Measurements from ENCODE around the gene IREB2.
"Not testable (repeated sequence)": the region's sequence is repeated elsewhere in the genome, so short reads cannot be mapped to it uniquely, and the experiment has no call there.

IREB2 gene, protein sequence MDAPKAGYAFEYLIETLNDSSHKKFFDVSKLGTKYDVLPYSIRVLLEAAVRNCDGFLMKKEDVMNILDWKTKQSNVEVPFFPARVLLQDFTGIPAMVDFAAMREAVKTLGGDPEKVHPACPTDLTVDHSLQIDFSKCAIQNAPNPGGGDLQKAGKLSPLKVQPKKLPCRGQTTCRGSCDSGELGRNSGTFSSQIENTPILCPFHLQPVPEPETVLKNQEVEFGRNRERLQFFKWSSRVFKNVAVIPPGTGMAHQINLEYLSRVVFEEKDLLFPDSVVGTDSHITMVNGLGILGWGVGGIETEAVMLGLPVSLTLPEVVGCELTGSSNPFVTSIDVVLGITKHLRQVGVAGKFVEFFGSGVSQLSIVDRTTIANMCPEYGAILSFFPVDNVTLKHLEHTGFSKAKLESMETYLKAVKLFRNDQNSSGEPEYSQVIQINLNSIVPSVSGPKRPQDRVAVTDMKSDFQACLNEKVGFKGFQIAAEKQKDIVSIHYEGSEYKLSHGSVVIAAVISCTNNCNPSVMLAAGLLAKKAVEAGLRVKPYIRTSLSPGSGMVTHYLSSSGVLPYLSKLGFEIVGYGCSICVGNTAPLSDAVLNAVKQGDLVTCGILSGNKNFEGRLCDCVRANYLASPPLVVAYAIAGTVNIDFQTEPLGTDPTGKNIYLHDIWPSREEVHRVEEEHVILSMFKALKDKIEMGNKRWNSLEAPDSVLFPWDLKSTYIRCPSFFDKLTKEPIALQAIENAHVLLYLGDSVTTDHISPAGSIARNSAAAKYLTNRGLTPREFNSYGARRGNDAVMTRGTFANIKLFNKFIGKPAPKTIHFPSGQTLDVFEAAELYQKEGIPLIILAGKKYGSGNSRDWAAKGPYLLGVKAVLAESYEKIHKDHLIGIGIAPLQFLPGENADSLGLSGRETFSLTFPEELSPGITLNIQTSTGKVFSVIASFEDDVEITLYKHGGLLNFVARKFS

DNA sequence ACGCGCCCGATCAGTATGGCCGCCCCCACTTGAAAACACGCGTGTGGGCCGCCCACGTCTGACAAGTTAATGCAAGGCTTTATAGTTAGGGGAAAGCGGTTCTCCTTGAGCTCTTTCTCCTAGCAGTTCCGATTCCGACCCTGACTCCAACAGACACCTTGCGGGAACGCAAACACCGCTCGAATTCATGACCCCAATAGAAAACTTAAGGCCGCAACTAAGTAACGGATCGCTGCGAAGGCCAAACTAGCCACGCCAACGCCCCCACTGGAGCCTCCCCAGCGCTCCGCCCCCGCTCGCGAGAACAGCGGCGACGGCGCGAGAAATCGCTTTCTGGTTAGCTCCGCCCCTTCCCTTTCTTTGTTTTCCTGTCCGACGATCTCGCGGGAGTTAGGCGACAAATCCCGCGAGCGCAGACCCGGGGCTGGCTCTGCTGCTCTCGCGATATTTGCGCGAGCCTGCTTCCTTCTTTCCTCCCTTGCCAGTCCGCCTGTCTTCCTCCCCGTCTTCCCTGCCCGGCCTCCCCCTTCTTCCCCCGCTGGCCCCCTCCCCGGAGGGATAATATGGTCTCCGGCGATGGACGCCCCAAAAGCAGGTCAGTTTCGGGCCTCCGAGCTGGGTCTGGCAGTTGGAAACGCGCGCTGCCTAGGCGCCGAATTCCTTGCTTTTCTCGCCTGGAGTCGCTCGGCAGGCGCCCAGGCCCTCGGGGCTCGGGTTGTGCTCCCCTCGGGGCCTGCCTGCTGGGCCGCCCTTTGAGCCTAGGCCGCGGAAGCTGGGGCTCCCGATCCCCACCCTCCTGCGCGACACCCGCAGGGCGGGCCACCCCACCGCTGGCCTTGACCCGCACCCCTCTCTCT, at the start of gene IREB2:
IREB2 (plus strand) TSS at position 455 of the 857 bp plus-strand sequence; CDS start at position 577, 122 bp downstream.
- peak; percentile 93 for DNase-seq (ENCODE audit: low spot score)

DNA sequence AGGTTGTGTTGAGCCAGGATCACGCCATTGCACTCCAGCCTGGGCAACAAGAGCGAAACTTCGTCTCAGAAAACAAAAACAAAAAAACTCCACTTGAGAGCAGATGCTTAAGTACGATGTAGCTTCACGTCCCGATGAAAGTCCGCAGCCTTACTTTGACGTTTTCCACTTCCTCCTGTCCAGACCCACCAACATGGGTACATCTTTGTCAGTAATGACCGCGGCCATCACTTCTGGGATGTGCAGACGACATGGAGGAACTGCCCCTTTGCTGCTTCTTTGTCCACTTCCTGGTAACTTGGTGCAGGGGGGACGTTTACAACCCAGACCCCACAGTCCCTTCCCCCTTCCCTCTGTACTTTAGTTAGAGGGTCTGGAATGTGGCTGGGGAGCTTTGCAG, 49.2 kb upstream of the IREB2 start:
- no peak for DNase-seq (ENCODE audit: low spot score)

DNA sequence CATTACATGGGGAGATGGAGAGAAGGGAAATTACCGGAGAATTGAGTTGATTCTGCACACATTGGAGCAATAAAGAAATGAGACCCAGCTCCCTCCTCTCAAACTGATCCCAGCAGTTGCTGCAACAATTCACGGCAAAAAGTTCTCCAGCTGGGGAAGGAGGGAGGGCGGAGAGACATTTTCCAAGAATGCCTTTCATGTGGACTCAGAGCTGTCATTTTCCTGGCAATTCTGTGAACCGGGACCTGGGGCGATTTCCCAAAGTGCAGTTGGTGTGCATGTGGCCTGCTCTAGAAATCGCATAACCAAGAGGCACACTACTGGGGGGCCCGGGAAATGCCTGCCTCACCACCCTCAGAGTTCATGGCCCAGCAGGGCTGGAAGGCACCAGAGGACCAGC, 48.7 kb upstream of the IREB2 start:
- DNase-seq (ENCODE audit: low spot score) = no peak

DNA sequence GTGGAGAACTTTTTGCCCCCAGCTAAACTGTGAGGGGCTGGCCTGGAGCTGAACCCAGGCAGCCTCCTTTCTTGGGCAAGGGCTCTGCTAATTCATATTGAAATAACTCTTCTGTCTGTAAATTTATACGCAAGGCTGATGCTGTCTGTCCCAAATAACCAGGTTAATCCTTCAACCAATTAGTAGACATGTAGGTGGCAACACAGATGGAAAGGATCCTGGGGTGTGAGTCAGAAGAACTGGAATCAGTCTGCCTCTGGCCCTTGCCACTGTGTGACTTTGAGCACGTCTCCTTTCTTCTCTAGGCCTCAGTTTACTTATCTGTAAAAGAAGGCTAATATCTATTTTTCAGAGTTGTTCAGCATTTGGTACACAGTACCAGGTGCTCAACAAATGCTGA, 48.3 kb upstream of the IREB2 start:
- no peak for DNase-seq (ENCODE audit: low spot score)

DNA sequence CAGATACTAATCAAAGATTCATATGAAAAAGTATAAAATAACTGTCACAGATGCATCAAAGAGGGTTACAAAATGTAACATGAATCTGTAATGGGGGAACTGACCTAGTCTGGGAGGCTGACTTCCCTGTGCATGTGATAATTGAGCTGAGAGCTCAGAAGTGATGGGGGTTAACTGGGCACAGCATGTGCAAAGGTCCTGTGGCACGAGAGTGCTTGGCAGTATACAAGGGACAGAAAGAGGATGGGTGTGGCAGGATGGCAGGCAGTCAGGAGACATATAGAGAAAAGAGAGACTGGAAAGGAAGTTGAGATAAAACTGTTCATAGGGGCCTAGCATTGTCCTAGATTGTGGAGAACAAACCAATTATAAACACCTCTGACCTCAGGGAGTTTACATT, 47.8 kb upstream of the IREB2 start:
- DNase-seq (ENCODE audit: low spot score) = no peak

DNA sequence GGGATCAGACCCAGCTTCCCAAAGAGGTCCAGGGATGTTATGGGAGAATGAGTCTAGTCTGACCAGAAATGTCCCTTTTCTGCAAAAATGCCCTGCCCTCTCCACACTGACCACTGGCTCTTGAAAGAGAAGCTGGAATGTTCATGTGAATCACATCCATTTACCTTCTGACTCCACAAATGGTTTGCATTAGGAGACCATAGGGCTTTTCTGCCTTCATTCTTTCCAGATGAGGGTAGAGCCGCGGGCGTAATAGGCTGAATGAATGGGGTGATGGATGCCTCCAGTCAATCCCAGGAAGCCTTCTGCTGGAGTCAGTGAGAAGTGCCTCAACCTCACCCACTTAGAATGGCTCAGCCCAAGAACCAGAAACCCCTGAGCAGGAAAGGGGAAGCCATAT, 47.2 kb upstream of the IREB2 start:
- no peak for DNase-seq (ENCODE audit: low spot score)

DNA sequence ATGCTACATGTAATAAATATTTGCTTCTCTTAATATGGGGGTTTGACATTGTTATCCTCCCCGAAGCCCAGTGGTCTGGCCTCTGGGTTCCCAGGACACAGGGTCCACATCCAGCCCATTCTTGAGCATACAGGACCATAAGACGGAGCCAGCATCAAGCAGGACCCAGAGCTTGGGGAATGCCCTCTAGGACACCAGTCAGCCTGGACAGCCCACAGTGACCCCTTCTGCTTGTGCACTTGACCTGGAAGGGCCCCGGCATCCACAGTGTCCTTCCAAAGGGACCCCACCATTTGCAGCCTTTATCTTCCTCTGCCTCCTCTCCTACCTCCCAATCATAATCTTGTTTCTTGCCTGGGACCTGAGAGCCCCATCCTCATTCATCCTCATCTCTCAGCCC, 46.2 kb upstream of the IREB2 start:
- no peak for DNase-seq (ENCODE audit: low spot score)

DNA sequence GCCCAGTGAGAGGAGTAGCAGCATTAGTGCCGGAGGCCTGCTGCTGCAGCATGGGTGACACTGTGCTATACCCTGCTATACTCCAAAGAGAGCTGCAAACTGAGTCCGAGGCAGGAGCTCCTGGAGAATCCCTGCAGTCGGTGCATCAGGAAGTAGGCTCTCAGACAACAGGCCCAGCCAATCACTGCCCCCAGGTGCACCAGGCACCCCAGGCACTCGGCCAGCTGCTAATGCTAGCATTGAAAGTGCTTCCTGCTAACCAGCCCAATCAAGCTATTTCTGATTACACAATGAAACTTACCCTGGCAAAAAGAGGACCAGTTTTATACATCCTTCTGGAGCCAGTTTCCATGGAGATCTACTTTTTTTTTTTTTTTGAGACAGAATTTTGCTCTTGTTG, 45.6 kb upstream of the IREB2 start:
- DNase-seq (ENCODE audit: low spot score) = no peak

DNA sequence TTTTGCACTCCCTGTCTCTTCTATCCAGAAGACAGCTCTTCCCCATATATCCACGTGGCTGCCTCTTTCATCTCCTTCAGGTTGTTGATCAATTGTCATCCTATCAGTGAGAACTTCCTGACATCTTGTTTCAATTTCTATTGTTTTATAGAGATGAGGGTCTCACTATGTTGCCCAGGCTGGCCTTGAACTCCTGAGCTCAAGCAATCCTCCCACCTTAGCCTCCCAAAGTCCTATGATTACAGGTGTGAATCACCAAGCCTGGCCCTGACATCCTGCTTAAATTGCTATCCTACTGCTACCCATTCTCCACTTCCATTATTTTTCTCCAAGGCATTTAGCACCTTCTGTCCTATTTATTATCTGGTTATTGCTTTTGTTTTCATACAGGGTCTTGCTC, 44.9 kb upstream of the IREB2 start:
- no peak for DNase-seq (ENCODE audit: low spot score)

DNA sequence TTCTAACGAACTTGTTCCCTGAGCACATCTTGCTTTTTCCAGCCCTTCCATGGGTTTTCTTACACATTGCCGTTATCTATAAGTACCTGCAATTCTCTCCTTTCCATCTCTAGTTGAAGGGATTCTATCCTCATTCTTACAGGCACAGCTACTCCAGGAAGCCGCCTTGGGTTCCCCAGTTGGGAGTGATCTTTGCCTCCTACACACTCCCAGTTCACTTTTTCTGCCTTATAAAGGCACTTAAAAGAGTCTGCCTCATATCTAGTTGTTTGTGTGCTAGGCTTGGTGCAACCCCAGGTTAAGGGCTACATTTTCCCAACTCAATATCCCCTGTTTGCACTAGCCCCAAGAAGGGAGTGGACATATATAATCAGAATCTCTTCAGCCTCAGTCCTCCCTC, 44.0 kb upstream of the IREB2 start:
- DNase-seq (ENCODE audit: low spot score) = no peak

DNA sequence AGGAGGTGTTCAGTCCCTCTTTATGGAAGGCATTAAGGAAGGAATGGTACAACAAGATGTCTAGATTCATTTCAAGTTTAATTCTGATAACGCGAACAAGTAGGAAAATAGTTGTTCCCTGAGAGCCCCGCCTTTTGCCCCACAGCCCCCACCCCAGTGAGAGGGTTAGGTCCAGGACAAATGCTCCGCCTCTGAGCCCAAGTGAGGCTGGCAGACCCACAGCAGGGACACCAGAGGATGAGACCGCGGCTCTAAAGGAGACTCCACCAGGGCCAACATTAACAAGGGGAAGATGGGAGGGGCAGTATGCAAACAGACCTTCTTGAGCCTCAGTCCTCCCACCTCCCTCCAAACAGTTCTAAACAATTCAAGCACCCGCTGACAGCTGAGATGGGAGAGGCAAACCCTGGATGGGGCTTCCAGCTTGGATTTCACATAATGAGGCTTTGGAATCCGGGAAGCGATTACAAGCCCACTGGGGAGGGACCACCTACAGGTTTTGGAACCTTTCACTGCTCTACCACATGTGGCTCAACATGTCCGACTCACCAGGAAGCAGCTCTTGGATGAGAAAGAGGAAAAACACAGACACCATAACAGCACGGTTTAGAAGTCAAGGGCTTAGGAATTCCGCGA, 42.9 kb upstream of the IREB2 start:
- no peak for DNase-seq (ENCODE audit: low spot score)

DNA sequence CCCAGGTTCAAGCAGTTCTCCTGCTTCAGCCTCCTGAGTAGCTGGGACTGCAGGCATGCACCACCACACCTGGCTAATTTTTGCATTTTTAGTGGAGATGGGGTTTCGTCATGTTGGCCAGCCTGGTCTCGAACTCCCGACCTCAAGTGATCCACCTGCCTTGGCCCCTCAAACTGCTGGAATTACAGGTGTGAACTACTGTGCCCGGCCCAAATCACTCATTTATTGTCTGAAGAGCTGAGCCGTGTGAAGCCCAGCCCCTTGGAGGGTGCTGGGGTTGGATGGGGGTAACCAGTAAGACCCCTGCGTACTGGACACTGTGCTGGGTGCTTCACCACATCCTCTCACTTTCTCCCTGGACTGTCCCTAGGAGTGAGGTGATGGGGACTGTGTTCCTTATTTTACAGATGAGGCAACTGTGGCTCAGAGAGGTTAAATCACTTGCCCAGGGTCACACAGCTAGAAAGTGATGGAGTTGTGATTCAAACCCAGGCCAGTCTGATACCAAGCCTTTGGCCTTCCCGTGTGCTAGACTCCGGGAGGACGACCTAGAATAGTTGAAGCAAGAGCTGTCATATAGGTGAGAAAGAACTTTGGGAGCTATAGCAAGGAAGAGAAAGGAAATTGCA, 41.7 kb upstream of the IREB2 start:
- no peak for DNase-seq (ENCODE audit: low spot score)

DNA sequence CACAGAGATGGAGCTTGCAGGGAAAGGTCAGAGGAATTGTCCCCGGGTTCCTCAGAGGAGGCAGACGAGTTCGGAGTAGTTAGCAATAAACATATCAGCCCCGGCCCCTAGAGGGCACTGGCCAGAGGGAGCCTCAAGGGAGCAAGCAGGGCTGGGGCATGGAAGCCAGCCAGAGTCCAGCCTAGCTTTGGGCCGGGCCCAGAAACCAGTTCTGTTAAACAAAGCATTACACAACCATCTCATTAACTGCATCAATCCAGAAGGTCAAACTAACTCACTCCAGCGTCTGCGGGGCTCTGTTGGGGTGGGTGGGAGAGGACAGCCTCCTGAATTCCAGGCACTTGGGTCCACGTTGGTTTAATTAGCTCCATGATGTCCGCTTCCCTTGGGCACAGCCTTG, 41.0 kb upstream of the IREB2 start:
- no peak for DNase-seq (ENCODE audit: low spot score)

DNA sequence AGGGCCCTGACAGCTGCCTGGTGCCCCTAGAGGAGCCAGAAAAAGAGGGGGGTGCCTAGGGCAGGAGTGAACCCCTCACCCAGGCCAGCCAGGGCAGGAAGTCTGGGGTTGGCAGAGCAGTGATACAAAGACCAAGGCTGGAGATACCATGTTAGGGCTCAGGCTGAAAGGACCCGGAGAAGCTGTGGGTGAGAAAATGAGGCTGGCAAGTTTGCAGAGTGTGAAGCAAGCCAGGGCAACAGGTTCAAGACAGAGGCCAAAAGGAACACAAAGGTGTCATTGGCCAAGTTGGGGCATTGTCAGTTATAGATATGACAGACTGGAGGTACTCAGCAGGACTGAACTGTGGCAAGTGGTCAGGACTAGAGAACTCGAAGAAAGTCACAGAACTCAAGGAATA, 40.6 kb upstream of the IREB2 start:
- no peak for DNase-seq (ENCODE audit: low spot score)

DNA sequence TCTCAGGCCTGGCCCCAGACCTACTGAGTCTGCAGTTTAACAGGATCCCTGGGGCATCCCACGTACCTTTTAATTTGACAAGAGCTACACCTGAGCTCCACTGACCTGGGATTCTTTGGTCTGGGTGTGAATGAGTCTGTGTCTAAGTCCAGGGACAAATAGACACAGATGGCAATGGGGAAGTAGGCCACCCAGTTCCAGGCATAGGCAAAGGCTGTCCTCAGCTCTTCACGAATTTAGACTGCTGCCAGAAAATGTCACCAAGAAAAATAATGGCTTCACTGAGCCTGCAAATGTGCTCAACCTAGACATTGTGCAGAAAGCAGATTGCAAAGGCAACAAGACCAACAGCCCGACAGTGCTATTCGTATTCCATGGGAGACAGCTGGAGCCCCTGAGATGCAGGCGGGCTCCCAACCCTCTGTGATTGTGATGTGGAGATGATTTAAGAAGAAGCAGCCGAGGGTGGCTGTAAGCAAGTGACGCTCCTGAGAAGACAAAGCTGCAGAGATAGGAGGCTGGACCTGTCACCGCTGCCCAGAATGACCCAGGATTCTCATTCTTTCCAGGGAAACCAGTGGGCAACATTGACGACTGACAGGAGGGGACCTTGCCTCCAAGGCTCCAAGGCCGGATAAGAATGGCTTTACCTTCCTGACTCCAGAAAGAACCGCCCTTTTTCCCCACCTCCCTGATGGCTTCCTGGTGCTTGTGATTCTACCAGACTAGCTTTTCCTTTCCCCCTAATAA, 39.8 kb upstream of the IREB2 start:
- no peak for DNase-seq (ENCODE audit: low spot score)

DNA sequence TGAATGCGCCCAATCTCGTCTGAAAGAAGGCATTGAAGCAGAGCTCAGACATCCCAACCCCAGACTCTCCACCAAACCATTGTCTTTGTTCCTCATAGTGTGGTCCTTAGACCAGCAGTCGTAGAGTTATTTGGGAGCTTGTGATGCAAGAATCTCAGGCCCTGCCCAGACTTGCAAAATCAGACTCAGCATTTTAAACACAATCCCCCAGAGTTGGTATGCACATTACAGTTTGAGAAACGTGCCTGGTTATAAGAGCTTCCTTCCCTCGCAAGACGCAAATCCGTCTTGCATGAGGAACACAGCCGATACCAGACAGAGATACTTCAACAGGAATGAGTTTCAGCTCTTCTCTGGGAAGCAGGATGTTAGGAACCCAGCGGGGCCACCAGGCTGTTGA, 38.9 kb upstream of the IREB2 start:
- DNase-seq (ENCODE audit: low spot score) = no peak

DNA sequence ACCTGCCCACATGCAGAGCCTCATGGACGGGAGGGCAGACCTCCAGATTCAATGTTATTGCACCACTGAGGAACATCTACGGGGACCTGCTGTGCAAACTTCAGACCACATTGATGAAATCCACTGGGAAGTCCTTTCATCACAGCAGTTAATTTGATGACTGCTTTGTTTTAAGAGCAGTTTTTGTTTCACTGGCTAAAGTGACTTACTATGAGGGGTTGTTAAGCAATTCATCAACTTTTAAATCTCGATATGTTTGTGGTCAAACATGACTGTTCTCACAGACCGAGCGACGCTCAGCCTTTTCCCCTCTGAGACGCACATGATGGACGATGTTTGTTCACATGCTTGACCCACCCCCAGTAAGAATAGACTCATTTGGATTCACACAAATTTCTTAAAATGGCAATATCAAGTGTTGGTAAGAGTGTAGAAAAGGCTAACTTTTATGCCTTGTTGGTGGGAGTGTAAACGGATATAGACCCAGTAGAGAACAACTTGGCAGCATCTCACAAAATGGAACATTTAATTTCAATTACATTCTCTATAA, 35.9 kb upstream of the IREB2 start:
- no peak for DNase-seq (ENCODE audit: low spot score)

DNA sequence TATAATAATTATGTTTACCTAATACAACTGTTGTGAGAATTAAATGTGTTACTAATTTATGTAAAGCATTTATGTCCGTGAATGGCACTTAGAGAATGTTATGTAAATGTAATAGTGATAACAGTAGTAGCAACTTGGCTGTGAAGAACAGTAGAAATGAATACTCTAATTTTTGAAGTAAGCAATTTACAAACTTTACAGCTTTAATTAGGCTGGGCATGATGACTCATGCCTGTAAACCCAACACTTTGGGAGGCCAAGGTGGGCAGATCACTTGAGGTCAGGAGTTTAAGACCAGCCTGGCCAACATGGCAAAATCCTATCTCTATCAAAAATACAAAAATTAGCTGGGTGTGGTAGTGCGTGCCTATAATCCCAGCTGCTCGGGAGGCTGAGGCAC, 33.9 kb upstream of the IREB2 start:
- no peak for DNase-seq (ENCODE audit: low spot score)

DNA sequence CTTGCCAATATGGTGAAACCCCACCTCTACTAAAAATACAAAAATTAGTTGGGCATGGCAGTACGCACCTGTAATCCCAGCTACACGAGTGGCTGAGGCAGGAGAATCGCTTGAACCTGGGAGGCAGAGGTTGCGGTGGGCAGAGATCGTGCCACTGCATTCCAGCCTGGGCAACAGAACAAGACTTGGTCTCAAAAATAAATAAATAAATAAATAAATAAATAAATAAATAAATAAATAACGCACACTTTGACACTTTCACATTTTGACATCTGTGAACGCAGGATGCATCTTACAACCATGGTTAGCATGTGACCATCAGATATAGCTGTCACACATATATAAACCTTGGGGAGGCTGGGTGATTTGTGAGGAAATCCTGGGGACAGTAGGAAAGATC, 33.2 kb upstream of the IREB2 start:
- not testable (repeated sequence) for DNase-seq (ENCODE audit: low spot score)

DNA sequence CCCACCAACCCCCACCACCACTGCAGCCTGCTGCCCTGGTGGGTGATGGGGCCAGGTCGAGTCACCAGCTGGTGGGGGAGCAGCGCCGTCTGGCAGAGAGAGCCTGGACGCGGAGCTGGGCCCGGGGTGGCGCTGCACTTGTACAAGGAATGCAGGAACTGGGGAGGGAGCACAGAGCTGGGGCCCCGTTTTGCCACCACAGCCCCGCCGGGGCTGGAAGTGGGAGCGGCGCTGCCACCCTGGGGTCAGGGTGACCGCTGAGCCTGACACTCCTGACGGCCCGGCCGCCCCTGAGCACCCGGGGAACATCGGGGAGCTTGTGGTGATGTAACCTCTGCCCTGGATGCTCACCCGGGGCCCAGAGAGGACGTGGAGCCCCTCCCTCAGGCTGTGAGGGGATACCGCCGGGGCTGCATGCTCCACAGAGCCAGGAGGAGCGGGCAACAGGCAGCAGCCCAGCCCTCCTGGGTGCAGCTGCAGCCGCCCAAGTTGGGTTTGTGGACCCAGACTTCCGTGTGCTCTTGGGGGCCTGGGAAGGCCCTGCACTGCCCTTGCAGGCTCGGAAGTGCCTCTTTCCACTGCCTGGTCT, 32.6 kb upstream of the IREB2 start:
- DNase-seq (ENCODE audit: low spot score) = no peak

Measured in hepatic stellate cell (primary cell).